Endothelial cell of umbilical vein (primary cell): ENCODE measurements around the gene PKP3. TPM values are rescaled to one million over a fixed set of nuclear protein-coding genes. Genes with fewer than 3 reads are reported as not detected.
A peak's percentile ranks its signal among the peaks of the same experiment; 100 is the strongest.

Source experiments
- BruUV-seq: library from RNA; stranded (reverse); fragments of 400-500 nt; replicated peaks from 2 replicates; lab custom pipeline; 2021; lab: Mats Ljungman, UMichigan
- CTCF ChIA-PET: fragments of 300-600, 350-600 bp; sonication (Branson Sonifier 250); formaldehyde crosslinking; loops from one replicate; lab custom pipeline; 2021; ENCODE audit warnings: antibody characterized with exemption, inconsistent platforms; lab: Charles Lee
- POLR2A ChIA-PET: fragments of 300-600, 350-600 bp; sonication (Branson Sonifier 250); formaldehyde crosslinking; loops from one replicate; lab custom pipeline; 2021; ENCODE audit warnings: antibody characterized with exemption, inconsistent platforms; lab: Charles Lee
- DNase-seq: peaks from one replicate; pipeline ENCODE4 v3.0.0-alpha.2; 2011; ENCODE audit warnings: low read depth, low spot score
- FAIRE-seq: peaks from 2 replicates; lab custom pipeline; 2011; peaks lifted over from hg19 to GRCh38; lab: Jason Lieb, UNC
- H2AFZ ChIP-seq: 2 replicates; pipeline ENCODE4 v1.6.0; 2012; ENCODE audit warnings: low read depth, low read length, control low read depth, inconsistent platforms
- H3K27ac ChIP-seq: 2 replicates; pipeline ENCODE4 v1.5.1; 2011; ENCODE audit warnings: low read depth, mild to moderate bottlenecking, control low read depth, low read length, moderate library complexity; ENCODE audit not compliant: insufficient read depth
- H3K27me3 ChIP-seq, 2 experiments: 2 replicates each; pipeline versions ENCODE4 v1.6.0 to v1.6.1; 2011; ENCODE audit warnings: low read length in 2 of 2, mixed read lengths in 1 of 2; ENCODE audit not compliant: control insufficient read depth in 2 of 2, insufficient read depth in 2 of 2
- H3K36me3 ChIP-seq, 2 experiments: 2 replicates in 1 of 2; 3 replicates in 1 of 2; pipeline ENCODE4 v1.5.1; 2011; ENCODE audit warnings: low read length in 2 of 2, mild to moderate bottlenecking in 1 of 2, moderate library complexity in 1 of 2; ENCODE audit not compliant: control insufficient read depth in 2 of 2, insufficient read depth in 2 of 2; ENCODE audit errors: extremely low read depth in 1 of 2
- H3K4me1 ChIP-seq: 3 replicates; pipeline ENCODE4 v1.5.1; 2011; ENCODE audit warnings: mild to moderate bottlenecking, low read length; ENCODE audit not compliant: control insufficient read depth, insufficient read depth; ENCODE audit errors: extremely low read depth
- H3K4me2 ChIP-seq: 2 replicates; pipeline ENCODE4 v1.6.1; 2011; ENCODE audit warnings: low read length, control low read depth, mixed read lengths; ENCODE audit not compliant: insufficient read depth
- H3K4me3 ChIP-seq, 3 experiments: fragments of 200-600 bp in 1 of 3; sonication (generic), shearing (Covaris generic) in 1 of 3; replicated peaks in 1 of 3; 2 replicates each; pipeline ENCODE4 v1.5.1; 2011 to 2016; ENCODE audit warnings: control low read depth in 3 of 3, low read length in 3 of 3, mild to moderate bottlenecking in 2 of 3, inconsistent platforms in 1 of 3, low read depth in 1 of 3, moderate library complexity in 1 of 3; ENCODE audit not compliant: insufficient read depth in 1 of 3
- H3K79me2 ChIP-seq: 2 replicates; pipeline ENCODE4 v1.6.0; 2012; ENCODE audit warnings: low read length, inconsistent platforms; ENCODE audit not compliant: control insufficient read depth, insufficient read depth
- H3K9ac ChIP-seq: replicated peaks from 2 replicates; pipeline ENCODE3; 2011; ENCODE audit warnings: low read length, control low read depth; ENCODE audit not compliant: insufficient read depth; ENCODE audit errors: extremely low read depth
- H3K9me1 ChIP-seq: replicated peaks from 3 replicates; pipeline ENCODE4 v1.6.0; 2011; ENCODE audit warnings: mild to moderate bottlenecking, low read length; ENCODE audit not compliant: control insufficient read depth, insufficient read depth; ENCODE audit errors: extremely low read depth
- H3K9me3 ChIP-seq: replicated peaks from 2 replicates; pipeline ENCODE4 v1.5.1; 2012; ENCODE audit warnings: low read length, inconsistent platforms; ENCODE audit not compliant: control insufficient read depth, insufficient read depth
- H4K20me1 ChIP-seq: replicated peaks from 2 replicates; pipeline ENCODE3; 2011; ENCODE audit warnings: mild to moderate bottlenecking, low read length; ENCODE audit not compliant: control insufficient read depth, insufficient read depth; ENCODE audit errors: extremely low read depth
- CTCF ChIP-seq, 2 donors: IDR thresholded peaks; 1 replicate in 1 of 2; 2 replicates in 1 of 2; pipeline ENCODE4 v1.5.1; 2011; ENCODE audit warnings: low read length in 2 of 2, mild to moderate bottlenecking in 2 of 2, moderate library complexity in 2 of 2, control low read depth in 1 of 2, inconsistent platforms in 1 of 2, low read depth in 1 of 2; ENCODE audit not compliant: insufficient read depth in 1 of 2; ENCODE audit errors: extremely low read depth in 1 of 2
- EZH2 ChIP-seq: IDR thresholded peaks from 2 replicates; pipeline ENCODE4 v1.6.1; 2012; ENCODE audit warnings: borderline replicate concordance, low read depth, mild to moderate bottlenecking, moderate library complexity, low read length, inconsistent platforms; ENCODE audit not compliant: severe bottlenecking
- FOS ChIP-seq: IDR thresholded peaks from 2 replicates; pipeline ENCODE4 v1.6.1; 2011; ENCODE audit warnings: mild to moderate bottlenecking, low read length, moderate library complexity, borderline replicate concordance; ENCODE audit not compliant: insufficient read depth
- GATA2 ChIP-seq: IDR thresholded peaks from 2 replicates; pipeline ENCODE4 v1.7.0; 2011; ENCODE audit warnings: low read depth, mild to moderate bottlenecking, moderate library complexity, mixed read lengths, low read length; ENCODE audit not compliant: insufficient read length, insufficient read depth
- JUN ChIP-seq: IDR thresholded peaks from 2 replicates; pipeline ENCODE4 v1.6.1; 2011; ENCODE audit warnings: borderline replicate concordance, low read depth; ENCODE audit not compliant: insufficient read length, insufficient read depth
- MAX ChIP-seq: IDR thresholded peaks from 2 replicates; pipeline ENCODE4 v1.6.1; 2011; ENCODE audit not compliant: insufficient read depth, insufficient read length
- MYC ChIP-seq: IDR thresholded peaks from one replicate; pipeline ENCODE4 v1.6.1; 2011; ENCODE audit warnings: mild to moderate bottlenecking, low read depth, low read length
- POLR2A ChIP-seq: IDR thresholded peaks from 2 replicates; pipeline ENCODE4 v1.6.1; 2012; ENCODE audit warnings: low read depth, mild to moderate bottlenecking, control low read depth, low read length
- POLR2AphosphoS5 ChIP-seq: IDR thresholded peaks from 2 replicates; pipeline ENCODE4 v1.6.1; 2012; ENCODE audit warnings: low read depth, mild to moderate bottlenecking, control low read depth, low read length, moderate library complexity; ENCODE audit not compliant: insufficient read depth
- dilution Hi-C: fragments of 300-500 bp; cut with MboI; formaldehyde crosslinking; loops from one replicate; pipeline ENCODE4 v1.15.0; 2019; ENCODE audit warnings: low sequenced_read_pairs; ENCODE audit not compliant: extremely low pct_ligation_motif_present
- intact Hi-C: fragments of 100-400 bp; cut with micrococcal nuclease; formaldehyde crosslinking; loops from one replicate; pipeline ENCODE4 v1.10.0; 2022
- polyA plus RNA-seq, 4 experiments: library from polyadenylated mRNA; depleted of rRNA in 3 of 4; stranded (reverse) in 3 of 4; unstranded in 1 of 4; fragments of >200 nt; gene quantifications; 2 replicates each; pipeline versions ENCODE4 v1.2.1 to v1.2.3, GENCODE V29; 2011 to 2012; ENCODE audit warnings: missing spikeins in 1 of 4
- total RNA-seq: library from RNA; stranded (reverse); gene quantifications from 2 replicates; pipeline ENCODE4 v1.2.3, GENCODE V29; 2021

Gene PKP3
- total and polyA plus RNA-seq, 2 donors (not counting 3 experiments of a cell fraction or from before 2014, with no cell fraction given) = 0.27 to 0.59 TPM

- no peaks in the 10 kb centered on the region for H3K79me2 ChIP-seq
These were observed 23.7 kb upstream of the PKP3 start for GRCh38 chr11:370070-370941.

GRCh38 chr11:371051-371450 is 23.0 kb upstream of the PKP3 start:
- dilution Hi-C loops (no loop called here), intact Hi-C loops (loop anchor here (2.0 kb wide), 1 partner anchor 78 kb away; no protein-coding TSS in a partner anchor)
- CTCF ChIA-PET = interaction anchor here (1.0 to 1.6 kb wide), 4 partner anchors 16 to 120 kb away, joined by 3 to 7 read pairs (median 4); no protein-coding TSS in a partner anchor
- no peak overlapping the region for H2AFZ ChIP-seq
- DNase-seq (no peak), FAIRE-seq (no peak)
- no peaks in the 10 kb centered on the region for H3K79me2 ChIP-seq
- TF ChIP-seq MYC (no peak), POLR2A (no peak), EZH2 (no peak), MAX (no peak), FOS (no peak), CTCF (IDR thresholded peaks at IDR 0.05; ENCODE audit: extremely low read depth in 1 of 2, insufficient read depth in 1 of 2, low read depth in 1 of 2, low read length in 2 of 2) (no peak), JUN (no peak), POLR2AphosphoS5 (no peak), GATA2 (no peak)
- H3K4me3 ChIP-seq = no peak overlapping the region
- H3K27ac ChIP-seq = no peak overlapping the region
- no peaks in the 10 kb centered on the region for H3K9me3 ChIP-seq
- no peaks in the 10 kb centered on the region for H3K36me3 ChIP-seq
- no peaks in the 10 kb centered on the region for H3K4me1 ChIP-seq
- H3K9ac ChIP-seq = no peak overlapping the region
- POLR2A ChIA-PET = no interaction called here
- H3K4me2 ChIP-seq = no peak overlapping the region
- peaks cover 17 to 20% of the 10 kb centered on the region in 2 experiments for H3K27me3 ChIP-seq
- H3K9me1 ChIP-seq = no peaks in the 10 kb centered on the region
- BruUV-seq = no TSS peak
- H4K20me1 ChIP-seq = no peaks in the 10 kb centered on the region

More at GRCh38 chr11:370070-370941, 23.7 kb upstream of the PKP3 start:
- no peaks in the 10 kb centered on the region for H3K4me1 ChIP-seq
- H3K9me1 ChIP-seq = no peaks in the 10 kb centered on the region
- peaks cover 17 to 20% of the 10 kb centered on the region in 2 experiments for H3K27me3 ChIP-seq
- H3K9me3 ChIP-seq = no peaks in the 10 kb centered on the region
- H3K9ac ChIP-seq = no peak overlapping the region
- H2AFZ ChIP-seq = no peak overlapping the region
- intact Hi-C loops (loop anchor here (2.0 kb wide), 1 partner anchor 78 kb away; no protein-coding TSS in a partner anchor), dilution Hi-C loops (no loop called here)
- peak; percentile 72 for TF ChIP-seq EZH2
- no peak for TF ChIP-seq MYC
- FAIRE-seq = no peak
- peak overlapping the region in 1 of 3 experiments; percentile 16 for H3K4me3 ChIP-seq
- H3K27ac ChIP-seq = no peak overlapping the region
- POLR2A ChIA-PET = no interaction called here
- H4K20me1 ChIP-seq = no peaks in the 10 kb centered on the region
- no peaks in the 10 kb centered on the region for H3K36me3 ChIP-seq
- no TSS peak for BruUV-seq
- CTCF ChIA-PET = interaction anchor here (1.2 to 1.6 kb wide), 2 partner anchors 27 to 120 kb away, joined by 3 to 7 read pairs; no protein-coding TSS in a partner anchor
- H3K4me2 ChIP-seq = no peak overlapping the region
- no peak for DNase-seq
